Measurements from ENCODE around the gene PLEKHG5.

GRCh38 chr1:6491081-6491449 lies 402 bp downstream of the PLEKHG5 start:
- no peak for TF ChIP-seq CTCF (IDR thresholded peaks at IDR 0.05)
- no peak for TF ChIP-seq POLR2A (IDR thresholded peaks at IDR 0.05)

Measured in uterus (tissue), 2 donors.